HG02943 (cell line): ENCODE measurements around the gene PCSK6.

Source experiments
- ATAC-seq: cut with Tn5 transposase; IDR thresholded peaks from one replicate; pipeline ENCODE4 v1.9.1; 2021; ENCODE audit warnings: mild to moderate bottlenecking, low read depth, moderate library complexity; ENCODE audit not compliant: unreplicated experiment

Gene PCSK6

DNA sequence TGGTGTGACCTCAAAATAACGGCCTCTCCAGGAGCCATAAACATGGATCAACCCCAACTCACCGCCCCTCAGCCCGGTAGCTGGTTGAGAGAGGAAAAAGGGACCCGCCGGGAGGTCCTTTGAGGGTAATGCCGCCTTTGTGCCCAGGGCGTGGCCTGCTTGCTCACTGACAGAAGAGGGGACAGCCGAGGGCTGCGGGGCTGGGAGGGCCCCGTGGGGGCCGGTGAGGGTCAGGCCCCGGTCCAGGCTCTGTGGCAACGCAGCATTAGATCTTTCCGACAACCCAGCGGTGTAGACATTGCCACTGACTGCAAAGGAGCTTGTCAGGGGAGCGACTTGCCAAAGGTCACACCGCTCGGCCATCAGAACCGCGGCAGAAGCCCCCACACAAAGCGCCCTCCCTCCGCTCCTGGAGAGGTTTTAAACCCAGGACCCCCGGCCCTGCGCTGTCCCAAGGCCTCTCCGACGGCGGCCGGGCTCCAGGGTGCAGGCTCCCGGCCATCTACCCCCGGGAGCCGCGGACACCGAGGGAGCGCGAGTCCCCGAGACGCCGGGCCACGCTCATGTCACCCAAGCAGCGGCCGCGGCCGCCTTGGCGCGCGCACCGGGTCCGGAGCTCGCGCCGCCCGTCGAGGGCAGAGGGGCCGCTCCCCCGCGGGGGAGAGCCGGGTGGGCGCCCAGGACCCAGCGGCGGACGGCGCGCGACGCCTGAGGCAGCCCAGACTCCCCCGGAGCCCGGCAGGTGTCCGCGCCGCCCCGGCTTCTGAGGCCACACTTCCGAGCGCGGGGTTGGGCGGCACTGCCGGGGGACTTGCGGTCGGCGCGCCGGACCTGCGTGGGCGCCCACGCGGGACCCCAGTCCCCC, 975 bp downstream of the PCSK6 start:
- ATAC-seq, result no peak

DNA sequence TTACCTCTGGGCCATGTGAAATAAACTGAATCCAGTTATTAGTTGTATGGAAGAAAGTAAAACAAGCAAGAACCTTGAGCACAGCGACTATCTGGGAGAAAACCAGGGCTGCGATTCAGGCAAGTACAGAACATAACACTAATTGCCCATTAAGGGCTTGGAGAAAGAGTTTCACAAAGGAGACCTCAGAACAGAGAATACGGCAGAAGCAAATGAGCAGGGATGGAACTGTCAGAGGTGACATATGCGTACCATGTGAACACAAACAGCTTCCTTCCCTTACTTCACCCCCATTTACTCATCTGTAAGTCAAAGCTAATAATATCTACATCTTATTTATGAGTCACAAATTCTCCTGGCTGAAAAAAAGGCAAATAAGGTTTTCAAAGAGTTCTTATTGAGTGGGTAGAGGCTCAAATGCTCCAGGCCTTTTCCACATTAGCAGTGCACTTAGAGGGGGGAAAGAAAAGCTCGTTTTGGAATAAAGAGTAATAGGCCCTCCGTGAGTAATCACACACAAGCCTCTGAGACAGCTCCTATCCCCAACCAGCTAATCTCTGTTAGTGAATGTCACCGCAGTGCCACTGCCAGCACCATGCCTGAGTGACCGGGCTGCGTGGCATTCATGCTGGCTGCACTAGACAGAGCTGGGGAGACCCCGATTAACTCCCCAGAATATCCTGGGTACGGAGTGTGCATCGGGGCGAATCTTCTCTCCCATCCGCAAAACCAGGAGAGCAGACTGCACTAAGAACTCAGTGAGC, 2.6 kb downstream of the PCSK6 start:
- ATAC-seq, result no peak

DNA sequence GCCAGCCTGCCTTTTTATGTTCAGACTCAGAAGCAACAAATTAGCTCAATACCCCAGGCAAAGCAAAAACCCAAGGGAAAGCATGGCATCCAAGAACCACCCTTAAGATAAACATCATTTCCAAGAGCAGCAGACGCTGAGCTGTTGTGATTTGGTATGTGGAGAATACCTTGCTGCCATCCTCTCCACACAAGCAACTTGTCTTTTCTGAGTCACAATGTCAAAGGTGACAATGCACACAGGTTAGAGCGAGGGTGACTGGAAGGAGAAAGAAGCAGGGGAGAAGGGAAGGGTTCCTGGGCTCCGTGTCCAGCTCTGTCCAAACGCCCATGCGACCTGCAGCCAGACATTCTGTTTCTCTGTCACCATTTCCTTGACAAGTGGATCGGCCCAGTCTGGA, 6.0 kb downstream of the PCSK6 start:
- no peak for ATAC-seq

DNA sequence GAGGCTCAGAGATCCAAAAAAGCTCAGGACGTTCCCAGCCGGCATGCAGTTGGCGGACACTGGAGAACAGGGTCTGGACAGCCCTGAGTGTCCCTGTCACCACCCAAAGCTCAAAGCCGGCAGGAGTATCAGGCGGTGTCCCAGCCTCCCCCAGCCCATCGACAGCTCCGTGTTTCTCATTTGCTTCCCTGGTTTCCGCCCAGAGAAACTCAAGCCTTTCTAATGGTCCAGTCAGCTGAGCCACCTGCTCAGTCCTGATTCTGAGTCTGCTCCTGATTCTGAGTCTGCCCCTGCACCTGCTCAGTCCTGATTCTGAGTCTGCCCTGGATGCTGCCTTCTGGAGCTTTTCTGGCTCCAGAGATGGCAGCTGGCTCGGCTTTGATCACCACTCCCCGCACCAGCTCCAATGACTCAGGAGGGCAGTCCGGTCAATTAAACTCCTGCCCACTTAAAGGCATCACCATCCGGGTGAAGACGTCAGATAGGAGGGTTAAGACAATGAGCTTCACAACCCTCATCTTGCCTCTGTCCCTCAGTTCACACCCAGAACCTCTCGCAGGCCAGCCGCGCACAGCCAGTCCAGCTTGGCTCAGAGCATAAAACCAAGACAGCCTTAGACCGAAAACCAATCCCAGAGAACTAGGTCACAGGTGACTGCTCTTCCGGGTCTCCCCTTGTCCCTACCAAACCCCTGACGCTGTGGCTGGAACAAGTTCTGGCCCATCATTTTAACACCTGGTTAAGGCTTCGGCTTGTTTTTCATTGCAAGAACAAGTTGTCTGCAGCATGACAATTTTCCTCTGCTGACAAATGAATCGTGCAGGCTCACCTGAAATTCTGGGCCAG, 6.8 kb downstream of the PCSK6 start:
- no peak for ATAC-seq

DNA sequence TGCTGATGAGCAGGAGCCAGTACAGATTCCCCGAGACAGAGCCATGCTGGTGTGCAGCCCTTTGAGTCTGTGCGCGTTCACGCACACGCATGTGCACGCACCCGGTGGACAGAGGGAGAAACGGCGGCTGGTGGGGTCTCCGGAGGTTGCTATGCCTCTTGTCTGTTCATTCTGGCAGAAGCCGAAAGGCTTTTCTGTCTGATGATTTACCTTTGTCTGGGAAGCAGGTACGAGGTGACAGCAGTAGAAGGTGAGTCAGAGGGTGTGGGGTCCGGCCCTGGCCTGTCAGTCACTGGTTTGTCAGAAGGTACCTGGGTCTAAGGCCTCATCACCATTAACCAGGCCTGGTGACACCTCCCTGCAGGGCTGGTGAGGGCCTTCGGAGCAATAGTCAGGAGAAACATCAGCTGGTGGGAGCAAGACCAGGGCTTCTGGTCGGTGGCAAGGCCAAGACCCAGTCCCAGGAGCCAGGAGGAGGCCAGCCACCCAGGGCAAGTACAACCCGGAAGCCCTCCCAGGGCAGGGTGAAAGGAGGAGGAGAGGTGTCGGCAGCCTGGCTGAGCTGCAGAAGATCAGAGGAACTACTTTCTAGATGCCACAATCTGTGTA, 7.5 kb downstream of the PCSK6 start:
- ATAC-seq, result no peak

DNA sequence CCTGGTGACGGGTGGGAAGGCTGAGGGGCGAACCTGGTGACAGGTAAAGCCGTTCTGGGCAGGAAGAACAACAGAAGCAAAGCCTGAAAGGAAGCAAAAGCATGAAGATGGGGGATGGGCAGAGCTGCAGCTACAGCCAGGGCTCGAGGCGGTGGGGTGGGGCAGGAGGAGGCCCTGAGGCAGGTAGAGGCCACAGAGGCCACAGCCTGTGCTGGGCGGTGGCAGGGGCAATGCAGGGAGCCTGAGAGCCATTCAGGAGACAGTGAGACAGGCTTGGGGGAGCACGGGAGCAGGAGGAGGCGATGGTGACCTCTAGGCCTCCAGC, 8.2 kb downstream of the PCSK6 start:
- ATAC-seq, result no peak

DNA sequence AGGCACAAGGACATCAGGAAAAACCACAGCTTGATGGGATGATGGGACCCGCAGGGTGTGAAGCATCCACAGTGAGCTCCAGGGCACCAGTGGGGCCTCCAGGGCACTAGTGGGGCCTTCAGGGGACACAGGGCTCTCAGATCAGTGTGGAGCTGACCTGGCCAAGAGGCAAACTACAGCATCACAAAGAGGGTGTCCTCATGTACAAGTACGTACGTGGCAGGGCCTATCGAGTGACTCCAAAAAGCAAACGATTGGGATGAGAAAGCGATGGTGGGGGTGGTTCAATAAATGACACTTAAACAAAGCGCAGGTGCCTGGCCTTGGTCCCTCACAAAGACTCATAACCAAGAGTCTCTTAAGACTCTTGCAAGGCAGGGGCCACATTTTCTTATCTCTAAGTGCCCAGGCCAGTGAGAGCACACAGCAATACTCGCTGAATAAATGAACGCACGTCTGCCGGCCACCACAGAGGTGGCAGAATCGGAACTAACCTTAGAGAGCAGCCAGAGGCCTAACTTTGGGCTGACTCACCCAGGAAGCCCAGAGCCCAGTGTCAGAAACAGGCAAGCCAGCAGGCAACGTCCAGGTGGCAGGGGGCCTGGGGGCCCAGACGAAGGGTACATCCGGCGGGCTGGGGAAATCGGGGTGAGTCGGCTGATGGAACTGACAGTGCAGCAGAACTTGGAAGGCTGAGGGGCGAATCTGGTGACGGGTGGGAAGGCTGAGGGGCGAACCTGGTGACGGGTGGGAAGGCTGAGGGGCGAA, 8.7 kb downstream of the PCSK6 start:
- ATAC-seq, result no peak

DNA sequence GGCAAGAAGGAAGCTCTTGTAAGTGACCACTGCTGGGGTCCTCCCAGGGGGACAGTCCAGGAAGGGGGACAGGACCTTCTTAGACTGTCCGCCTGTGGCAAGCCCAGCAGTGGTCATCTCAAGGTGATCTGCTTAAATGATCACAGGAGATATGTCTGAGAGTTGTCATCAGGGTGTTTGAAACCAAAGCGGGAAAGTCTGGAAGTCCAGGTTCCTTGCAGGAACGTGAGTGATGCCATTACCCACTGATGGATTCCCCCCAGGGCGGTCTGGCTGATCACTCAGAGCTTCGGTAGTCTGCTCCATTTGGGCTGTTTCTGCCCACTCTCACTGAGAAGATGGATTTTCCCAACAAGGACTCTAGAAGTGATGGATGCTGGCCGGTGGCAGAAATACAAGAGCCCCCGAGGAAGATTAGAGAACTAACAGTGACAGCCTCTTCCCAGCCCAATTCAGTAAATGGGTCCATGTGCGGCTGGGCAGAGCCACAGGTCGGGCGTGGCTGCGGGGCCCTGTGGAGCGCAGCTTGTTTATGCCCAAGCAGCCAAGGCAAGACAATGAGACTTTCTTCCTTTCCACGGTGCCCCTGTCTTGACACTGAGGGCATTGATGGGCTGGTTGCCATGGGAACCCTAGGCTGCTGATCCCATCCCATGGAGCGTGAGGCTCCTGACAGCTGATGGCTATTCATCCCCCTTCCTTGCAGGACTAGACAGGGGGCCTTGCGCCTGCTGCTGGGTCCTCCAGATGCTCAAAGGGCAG, 9.5 kb downstream of the PCSK6 start:
- ATAC-seq, result no peak

DNA sequence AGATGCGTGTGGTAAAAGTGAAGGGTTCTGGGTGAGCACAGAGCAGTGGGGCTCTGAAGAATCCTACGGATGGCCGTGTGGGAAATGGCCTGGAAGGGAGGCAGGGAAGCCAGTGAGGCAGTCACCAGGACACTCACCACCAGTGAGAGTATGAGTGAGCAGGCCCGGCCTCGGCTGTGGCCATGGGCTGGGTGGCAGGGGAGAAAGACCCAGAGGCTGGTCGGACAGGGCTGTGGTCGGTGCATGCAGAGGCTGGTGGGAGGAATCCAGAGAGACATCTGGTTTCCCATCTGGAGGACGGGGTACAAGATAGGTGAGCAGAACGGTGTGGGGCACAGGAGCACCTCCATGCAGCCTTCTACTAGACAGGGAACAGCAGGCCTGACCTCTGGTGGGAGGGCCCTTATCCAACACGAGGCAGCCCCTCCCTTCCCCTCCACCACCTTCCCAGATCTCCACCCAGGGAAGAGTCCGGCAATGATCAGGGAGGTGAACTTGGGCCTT, 10.1 kb downstream of the PCSK6 start:
- no peak for ATAC-seq

GRCh38 chr15:101478701-101479341, 10.7 kb downstream of the PCSK6 start:
- no peak for ATAC-seq

- no peak for ATAC-seq
Observed at GRCh38 chr15:101477851-101478362, 11.6 kb downstream of the PCSK6 start.

DNA sequence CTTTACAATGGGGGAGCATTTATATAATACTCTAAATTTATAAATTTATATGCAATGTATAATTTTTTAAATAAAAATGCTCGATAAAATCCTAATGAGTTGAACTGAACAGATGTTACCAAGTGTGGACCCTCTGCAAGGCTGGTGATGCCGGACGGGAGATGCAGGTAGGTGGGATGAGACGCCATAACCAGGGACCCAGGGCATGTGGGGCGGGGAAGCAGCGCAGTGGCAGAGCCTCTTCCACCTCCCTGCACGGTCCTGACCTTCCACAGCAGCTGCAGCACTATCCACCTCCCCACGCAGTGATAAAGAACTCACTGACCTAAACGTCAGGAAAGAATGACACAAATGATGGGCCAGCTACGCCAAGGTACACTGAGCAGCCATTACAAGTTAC, 12.8 kb downstream of the PCSK6 start:
- no peak for ATAC-seq

DNA sequence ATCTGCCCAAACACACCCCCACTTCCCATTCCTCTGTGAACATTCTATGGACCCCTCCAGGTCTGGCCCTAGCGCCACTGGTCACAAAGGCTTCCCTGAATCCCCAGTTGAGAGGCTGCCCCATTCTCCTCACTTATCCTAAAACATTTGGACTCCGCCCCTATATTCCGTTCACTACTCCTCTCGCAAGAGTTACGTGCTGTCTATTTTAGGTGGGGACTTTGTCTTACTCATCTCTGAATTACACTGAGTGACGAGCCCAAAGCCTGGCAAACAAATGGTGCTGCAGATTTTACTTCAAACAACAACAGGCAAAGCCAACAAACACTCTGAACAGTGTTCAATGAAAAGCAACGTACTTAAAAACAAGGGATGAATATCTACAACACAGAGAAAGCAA, 14.5 kb downstream of the PCSK6 start:
- no peak for ATAC-seq

GRCh38 chr15:101474233-101474632, 15.3 kb downstream of the PCSK6 start:
- no peak for ATAC-seq

DNA sequence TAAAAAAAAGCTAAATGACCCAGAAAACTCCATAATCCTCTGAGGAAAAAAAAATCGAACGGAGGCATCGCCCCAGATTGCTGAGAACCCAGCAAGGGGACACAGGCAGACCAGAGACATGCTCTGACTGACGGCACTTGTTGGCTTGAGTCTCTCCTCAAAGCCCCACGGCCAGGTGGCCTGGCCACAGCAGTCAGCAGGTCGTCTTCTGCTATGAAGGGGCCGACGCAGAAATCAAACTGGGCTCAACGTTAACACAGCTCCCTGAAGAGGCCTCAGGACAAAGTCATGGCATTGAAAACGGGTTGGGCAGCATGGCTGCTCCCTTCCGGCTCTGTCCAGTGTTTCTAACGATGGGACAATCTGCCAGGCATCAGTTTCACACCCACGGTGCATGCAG, 17.5 kb downstream of the PCSK6 start:
- no peak for ATAC-seq

- no peak for ATAC-seq
Observed at GRCh38 chr15:101470548-101471239, 18.8 kb downstream of the PCSK6 start.

GRCh38 chr15:101469520-101470288, 19.8 kb downstream of the PCSK6 start:
- ATAC-seq, result no peak
